ENCODE data around the gene WDR81.

WDR81 gene

GRCh38 chr17:1727258-1727789 lies 2.8 kb downstream of the WDR81 start:
- DNase-seq (ENCODE audit: low read depth), result no peak
- no peak overlapping the region for H3K4me3 ChIP-seq (ENCODE audit: control insufficient read depth, low read depth, low read length)
- TF ChIP-seq CTCF (IDR thresholded peaks at IDR 0.05; ENCODE audit: control insufficient read depth, insufficient read depth, low read depth, low read length, missing control alignments), result no peak

- DNase-seq (ENCODE audit: low read depth), result no peak
- TF ChIP-seq CTCF (IDR thresholded peaks at IDR 0.05; ENCODE audit: control insufficient read depth, insufficient read depth, low read depth, low read length, missing control alignments), result no peak
Measured at GRCh38 chr17:1727876-1728630, 3.5 kb downstream of the WDR81 start.

GRCh38 chr17:1729966-1730325 lies 5.4 kb downstream of the WDR81 start:
- TF ChIP-seq CTCF (IDR thresholded peaks at IDR 0.05; ENCODE audit: control insufficient read depth, insufficient read depth, low read depth, low read length, missing control alignments), result no peak
- H3K4me3 ChIP-seq (ENCODE audit: control insufficient read depth, low read depth, low read length), result no peak overlapping the region
- no peak for DNase-seq (ENCODE audit: low read depth)

More at GRCh38 chr17:1727876-1728630, 3.5 kb downstream of the WDR81 start:
- no peak overlapping the region for H3K4me3 ChIP-seq (ENCODE audit: control insufficient read depth, low read depth, low read length)

GRCh38 chr17:1730326-1731193 lies 6.1 kb downstream of the WDR81 start:
- no peak for DNase-seq (ENCODE audit: low read depth)
- no peak for TF ChIP-seq CTCF (IDR thresholded peaks at IDR 0.05; ENCODE audit: control insufficient read depth, insufficient read depth, low read depth, low read length, missing control alignments)
- H3K4me3 ChIP-seq (ENCODE audit: control insufficient read depth, low read depth, low read length), result no peak overlapping the region

- no peak for DNase-seq (ENCODE audit: low read depth)
- no peak overlapping the region for H3K4me3 ChIP-seq (ENCODE audit: control insufficient read depth, low read depth, low read length)
- TF ChIP-seq CTCF (IDR thresholded peaks at IDR 0.05; ENCODE audit: control insufficient read depth, insufficient read depth, low read depth, low read length, missing control alignments), result no peak
Measured at GRCh38 chr17:1731194-1731506, 6.6 kb downstream of the WDR81 start.

- TF ChIP-seq CTCF (IDR thresholded peaks at IDR 0.05; ENCODE audit: control insufficient read depth, insufficient read depth, low read depth, low read length, missing control alignments), result no peak
- no peak overlapping the region for H3K4me3 ChIP-seq (ENCODE audit: control insufficient read depth, low read depth, low read length)
- no peak for DNase-seq (ENCODE audit: low read depth)
Measured at GRCh38 chr17:1732241-1732832, 7.8 kb downstream of the WDR81 start.
